Raji (cell line): ENCODE measurements around the gene PDILT.
"Not testable (repeated sequence)": the region's sequence is repeated elsewhere in the genome, so short reads cannot be mapped to it uniquely, and the experiment has no call there.

Experiments used
- POLR2A ChIP-seq: IDR thresholded peaks from 2 replicates; pipeline ENCODE4 v1.6.1; 2011; ENCODE audit warnings: low read depth, low read length, control low read depth; ENCODE audit not compliant: insufficient read depth

Gene PDILT

GRCh38 chr16:20404637-20405036, at the start of gene PDILT:
TSS of gene PDILT (minus strand) at chr16:20404737. CDS start at chr16:20399300, 5,437 bp downstream.
- TF ChIP-seq POLR2A, result no peak

GRCh38 chr16:20451364-20451763, 46.8 kb upstream of the PDILT start, which contains the start of gene ACSM2A:
TSS of gene ACSM2A (plus strand) at chr16:20451521. CDS start at chr16:20460115, 8,594 bp downstream.
- TF ChIP-seq POLR2A, result not testable (repeated sequence)

- no peak for TF ChIP-seq POLR2A
Measured at GRCh38 chr16:20441191-20441590, 36.7 kb upstream of the PDILT start.

- no peak for TF ChIP-seq POLR2A
Measured at GRCh38 chr16:20430948-20431347, 26.4 kb upstream of the PDILT start.

- no peak for TF ChIP-seq POLR2A
Measured at GRCh38 chr16:20424129-20424866, 19.8 kb upstream of the PDILT start.

GRCh38 chr16:20415541-20415940, 11.0 kb upstream of the PDILT start:
- no peak for TF ChIP-seq POLR2A

- no peak for TF ChIP-seq POLR2A
Measured at GRCh38 chr16:20411055-20411454, 6.5 kb upstream of the PDILT start.

GRCh38 chr16:20410121-20410723, 5.7 kb upstream of the PDILT start:
- TF ChIP-seq POLR2A, result no peak

- TF ChIP-seq POLR2A, result no peak
Measured at GRCh38 chr16:20409398-20410120, 5.0 kb upstream of the PDILT start, which contains the start of gene ACSM5. TSS of gene ACSM5 (plus strand) at chr16:20409534. CDS start at chr16:20411485, 1,951 bp downstream.

GRCh38 chr16:20402651-20403050, 1.9 kb downstream of the PDILT start:
- no peak for TF ChIP-seq POLR2A

- TF ChIP-seq POLR2A, result no peak
Measured at GRCh38 chr16:20401475-20402016, 3.0 kb downstream of the PDILT start.

- no peak for TF ChIP-seq POLR2A
Measured at GRCh38 chr16:20401066-20401465, 3.5 kb downstream of the PDILT start.

- TF ChIP-seq POLR2A, result no peak
Measured at GRCh38 chr16:20399185-20399584, 5.4 kb downstream of the PDILT start.

GRCh38 chr16:20398603-20399002, 5.9 kb downstream of the PDILT start:
- no peak for TF ChIP-seq POLR2A

- TF ChIP-seq POLR2A, result no peak
Measured at GRCh38 chr16:20397468-20398074, 7.0 kb downstream of the PDILT start.
